Loucy (cell line): ENCODE measurements around the gene DPP4.

Source experiments
- H2AFZ ChIP-seq: fragments of 200-600 bp; sonication (generic); 2 replicates; pipeline ENCODE4 v1.6.0; 2016; ENCODE audit warnings: antibody characterized with exemption, mild to moderate bottlenecking, low read length, moderate library complexity
- H3F3A ChIP-seq: fragments of 200-600 bp; 2 replicates; pipeline ENCODE4 v1.6.0; 2016; ENCODE audit warnings: antibody characterized with exemption, low read depth, mild to moderate bottlenecking
- H3K27me3 ChIP-seq: fragments of 200-600 bp; sonication (generic); 2 replicates; pipeline ENCODE4 v1.6.1; 2014; ENCODE audit warnings: low read length, mild to moderate bottlenecking; ENCODE audit not compliant: insufficient read depth, poor library complexity, severe bottlenecking
- H3K36me3 ChIP-seq: fragments of 200-600 bp; sonication (generic); 2 replicates; pipeline ENCODE4 v1.6.1; 2016; ENCODE audit warnings: low read length; ENCODE audit not compliant: insufficient read depth
- H3K4me1 ChIP-seq: fragments of 200-600 bp; sonication (generic); 2 replicates; pipeline ENCODE4 v1.5.1; 2014; ENCODE audit warnings: low read length, mild to moderate bottlenecking; ENCODE audit not compliant: insufficient read depth, poor library complexity, severe bottlenecking
- H3K4me2 ChIP-seq: fragments of 200-600 bp; sonication (generic); 2 replicates; pipeline ENCODE4 v1.6.0; 2014; ENCODE audit warnings: antibody characterized with exemption, low read length, low read depth, mild to moderate bottlenecking; ENCODE audit not compliant: poor library complexity, severe bottlenecking
- H3K4me3 ChIP-seq: fragments of 200-600 bp; sonication (generic); 2 replicates; pipeline ENCODE4 v1.5.1; 2014; ENCODE audit warnings: low read length, mild to moderate bottlenecking, mixed read lengths; ENCODE audit not compliant: poor library complexity, severe bottlenecking
- H3K79me2 ChIP-seq: fragments of 200-600 bp; sonication (generic); 2 replicates; pipeline ENCODE4 v1.6.1; 2014; ENCODE audit warnings: low read length; ENCODE audit not compliant: insufficient read depth
- H3K9ac ChIP-seq: fragments of 200-600 bp; sonication (generic); 2 replicates; pipeline ENCODE4 v1.6.0; 2014; ENCODE audit warnings: mild to moderate bottlenecking, low read depth, low read length, moderate library complexity; ENCODE audit not compliant: poor library complexity, severe bottlenecking
- H3K9me2 ChIP-seq: fragments of 200-600 bp; sonication (generic); replicated peaks from 2 replicates; pipeline ENCODE4 v1.6.1; 2016; ENCODE audit warnings: low read depth, low read length, mixed read lengths
- H3K9me3 ChIP-seq: fragments of 200-600 bp; sonication (generic); 2 replicates; pipeline ENCODE4 v1.6.1; 2014; ENCODE audit warnings: mild to moderate bottlenecking, antibody characterized with exemption, low read length, low read depth; ENCODE audit not compliant: insufficient read depth
- H4K20me1 ChIP-seq: fragments of 200-600 bp; sonication (generic); 2 replicates; pipeline ENCODE4 v1.6.0; 2014; ENCODE audit warnings: antibody characterized with exemption, low read length, mild to moderate bottlenecking; ENCODE audit not compliant: insufficient read depth, poor library complexity, severe bottlenecking
- CTCF ChIP-seq: fragments of 200-600 bp; sonication (generic); conservative IDR thresholded peaks from 2 replicates; pipeline ENCODE4 v1.5.1; 2014; ENCODE audit warnings: mild to moderate bottlenecking, antibody characterized with exemption, low read length
- EZH2phosphoT487 ChIP-seq: fragments of 200-600 bp; IDR thresholded peaks from 2 replicates; pipeline ENCODE4 v1.6.1; 2018; ENCODE audit warnings: antibody characterized with exemption, mild to moderate bottlenecking, moderate library complexity, borderline replicate concordance

The DPP4 gene

GRCh38 chr2:162058973-162059668, 14.9 kb downstream of the DPP4 start:
- TF ChIP-seq CTCF (no peak), EZH2phosphoT487 (no peak)
- Histone ChIP-seq H3K79me2 (no peaks in the 10 kb centered on the region), H3K4me3 (no peak overlapping the region), H4K20me1 (no peaks in the 10 kb centered on the region), H3K4me1 (no peaks in the 10 kb centered on the region), H3K27me3 (no peaks in the 10 kb centered on the region), H3K9me2 (no peaks in the 10 kb centered on the region), H3K9me3 (peaks cover 12% of the 10 kb centered on the region), H2AFZ (no peak overlapping the region), H3F3A (no peaks in the 10 kb centered on the region), H3K9ac (no peak overlapping the region), H3K4me2 (no peak overlapping the region), H3K36me3 (no peaks in the 10 kb centered on the region)

GRCh38 chr2:162057426-162057825, 16.6 kb downstream of the DPP4 start:
- no peaks in the 10 kb centered on the region for H3K79me2 ChIP-seq
- H3K4me3 ChIP-seq, result no peak overlapping the region
- peaks cover 12% of the 10 kb centered on the region for H3K9me3 ChIP-seq
- H3K4me2 ChIP-seq, result no peak overlapping the region
- no peak for TF ChIP-seq EZH2phosphoT487
- TF ChIP-seq CTCF, result no peak
- H3K9ac ChIP-seq, result no peak overlapping the region
- H3K36me3 ChIP-seq, result no peaks in the 10 kb centered on the region
- H2AFZ ChIP-seq, result no peak overlapping the region
- H4K20me1 ChIP-seq, result no peaks in the 10 kb centered on the region
- no peaks in the 10 kb centered on the region for H3K4me1 ChIP-seq
- no peaks in the 10 kb centered on the region for H3K27me3 ChIP-seq
- no peaks in the 10 kb centered on the region for H3K9me2 ChIP-seq
- no peaks in the 10 kb centered on the region for H3F3A ChIP-seq

- Histone ChIP-seq H4K20me1 (no peaks in the 10 kb centered on the region), H3K9me2 (no peaks in the 10 kb centered on the region), H3K27me3 (no peaks in the 10 kb centered on the region), H3K9ac (no peak overlapping the region), H3K9me3 (peaks cover 12% of the 10 kb centered on the region), H3K4me3 (no peak overlapping the region), H3K4me2 (no peak overlapping the region), H3K79me2 (no peaks in the 10 kb centered on the region), H3K36me3 (no peaks in the 10 kb centered on the region), H3K4me1 (no peaks in the 10 kb centered on the region), H2AFZ (no peak overlapping the region), H3F3A (no peaks in the 10 kb centered on the region)
- TF ChIP-seq CTCF, result no peak
- no peak for TF ChIP-seq EZH2phosphoT487
Observed at GRCh38 chr2:162056796-162057399, 17.1 kb downstream of the DPP4 start.
